Urinary bladder (tissue), 4 donors: Measurements from ENCODE around the gene VLDLR. TPM values are rescaled to one million over a fixed set of nuclear protein-coding genes. Genes with fewer than 3 reads are reported as not detected.

Experiments used
- DNase-seq: peaks from one replicate; pipeline ENCODE4 v3.0.0-alpha.2; 2015; ENCODE audit errors: extremely low spot score
- H3K27ac ChIP-seq: one replicate; pipeline ENCODE4 v1.5.1; 2013; ENCODE audit warnings: low read depth, mild to moderate bottlenecking, moderate library complexity
- H3K36me3 ChIP-seq: one replicate; pipeline ENCODE4 v1.6.1; 2013; ENCODE audit warnings: mild to moderate bottlenecking, moderate library complexity; ENCODE audit not compliant: insufficient read depth
- H3K4me1 ChIP-seq: one replicate; pipeline ENCODE4 v1.6.1; 2013; ENCODE audit warnings: mild to moderate bottlenecking, moderate library complexity; ENCODE audit not compliant: insufficient read depth
- H3K4me3 ChIP-seq: one replicate; pipeline ENCODE4 v1.5.1; 2013; ENCODE audit warnings: low read depth, low read length
- WGBS: extraction: QIAGEN DNeasy Blood & Tissue Kit; methylation state at CpG from one replicate; pipeline ENCODE4 v1.1.7; 2013; 5-methylcytosine and 5-hydroxymethylcytosine counted together
- polyA plus RNA-seq: library from polyadenylated mRNA; stranded (reverse); fragments of 200-250 nt; gene quantifications from one replicate; pipeline ENCODE4 v1.2.3, GENCODE V29; 2013
- total RNA-seq: library from RNA; depleted of rRNA; stranded (reverse); fragments of >200 nt; gene quantifications from one replicate; pipeline ENCODE4 v1.2.3, GENCODE V29; 2014
- donor health status: healthy with polysubstance abuse.
- donor health status: healthy.

Gene VLDLR
- total and polyA plus RNA-seq, 2 donors = 20.4 to 39.2 TPM

- no peak overlapping the region for H3K27ac ChIP-seq
- DNase-seq = no peak
- no peak overlapping the region for H3K4me3 ChIP-seq
- WGBS = 91% methylated on average over 7 of the region's 7 CpGs
- H3K36me3 ChIP-seq = no peaks in the 10 kb centered on the region
- no peaks in the 10 kb centered on the region for H3K4me1 ChIP-seq
These were observed 40.9 kb downstream of the VLDLR start for GRCh38 chr9:2662496-2662895.

- no peak overlapping the region for H3K27ac ChIP-seq
- WGBS = 44% methylated on average over 7 of the region's 7 CpGs
- no peaks in the 10 kb centered on the region for H3K4me1 ChIP-seq
- H3K36me3 ChIP-seq = no peaks in the 10 kb centered on the region
- DNase-seq = no peak
- H3K4me3 ChIP-seq = no peak overlapping the region
These were observed 42.0 kb downstream of the VLDLR start for GRCh38 chr9:2663461-2664173.

- no peaks in the 10 kb centered on the region for H3K4me1 ChIP-seq
- H3K36me3 ChIP-seq = no peaks in the 10 kb centered on the region
- no peak for DNase-seq
- H3K4me3 ChIP-seq = no peak overlapping the region
- peak overlapping the region; percentile 16 for H3K27ac ChIP-seq
- 59% methylated on average over 4 of the region's 4 CpGs for WGBS
These were observed 42.8 kb downstream of the VLDLR start for GRCh38 chr9:2664174-2665065.

GRCh38 chr9:2666569-2666968 lies 45.0 kb downstream of the VLDLR start:
- 93% methylated on average over 4 of the region's 4 CpGs for WGBS
- Histone ChIP-seq H3K4me1 (no peaks in the 10 kb centered on the region), H3K27ac (no peak overlapping the region), H3K36me3 (no peaks in the 10 kb centered on the region), H3K4me3 (no peak overlapping the region)
- no peak for DNase-seq

- 91% methylated on average over 1 of the region's 3 CpGs for WGBS
- H3K4me1 ChIP-seq = no peaks in the 10 kb centered on the region
- DNase-seq = no peak
- no peaks in the 10 kb centered on the region for H3K36me3 ChIP-seq
- no peak overlapping the region for H3K4me3 ChIP-seq
- no peak overlapping the region for H3K27ac ChIP-seq
These were observed 51.6 kb downstream of the VLDLR start for GRCh38 chr9:2673161-2673560.

- no peak for DNase-seq
- Histone ChIP-seq H3K4me1 (no peaks in the 10 kb centered on the region), H3K36me3 (no peaks in the 10 kb centered on the region), H3K27ac (no peak overlapping the region), H3K4me3 (no peak overlapping the region)
- WGBS = 53% methylated on average over 9 of the region's 9 CpGs
These were observed 52.7 kb downstream of the VLDLR start for GRCh38 chr9:2674141-2674824.

- Histone ChIP-seq H3K4me1 (no peaks in the 10 kb centered on the region), H3K36me3 (no peaks in the 10 kb centered on the region), H3K27ac (no peak overlapping the region), H3K4me3 (no peak overlapping the region)
- WGBS = 50% methylated on average over 1 of the region's 1 CpG
- no peak for DNase-seq
These were observed 54.2 kb downstream of the VLDLR start for GRCh38 chr9:2675834-2676233.

- WGBS = 60% methylated on average over 4 of the region's 4 CpGs
- DNase-seq = no peak
These were observed 54.9 kb downstream of the VLDLR start for GRCh38 chr9:2676466-2676865.

GRCh38 chr9:2677915-2678889 lies 56.6 kb downstream of the VLDLR start:
- no peak for DNase-seq
- H3K36me3 ChIP-seq = no peaks in the 10 kb centered on the region
- H3K4me3 ChIP-seq = no peak overlapping the region
- whole genome bisulfite sequencing = 36% methylated on average over 5 of the region's 5 CpGs
- no peaks in the 10 kb centered on the region for H3K4me1 ChIP-seq
- H3K27ac ChIP-seq = no peak overlapping the region

More at GRCh38 chr9:2676466-2676865, 54.9 kb downstream of the VLDLR start:
- H3K4me1 ChIP-seq = no peaks in the 10 kb centered on the region
- no peak overlapping the region for H3K4me3 ChIP-seq
- no peak overlapping the region for H3K27ac ChIP-seq
- H3K36me3 ChIP-seq = no peaks in the 10 kb centered on the region

GRCh38 chr9:2679011-2679410 lies 57.4 kb downstream of the VLDLR start:
- Histone ChIP-seq H3K4me3 (no peak overlapping the region), H3K36me3 (no peaks in the 10 kb centered on the region), H3K4me1 (no peaks in the 10 kb centered on the region), H3K27ac (no peak overlapping the region)
- 93% methylated on average over 2 of the region's 2 CpGs for WGBS
- no peak for DNase-seq

GRCh38 chr9:2681981-2682380 lies 60.4 kb downstream of the VLDLR start:
- no peaks in the 10 kb centered on the region for H3K4me1 ChIP-seq
- H3K27ac ChIP-seq = no peak overlapping the region
- no peak for DNase-seq
- no peak overlapping the region for H3K4me3 ChIP-seq
- H3K36me3 ChIP-seq = no peaks in the 10 kb centered on the region
- WGBS = 71% methylated on average over 1 of the region's 1 CpG

GRCh38 chr9:2686911-2687310 lies 65.3 kb downstream of the VLDLR start:
- no peak overlapping the region for H3K27ac ChIP-seq
- no peak for DNase-seq
- H3K4me3 ChIP-seq = no peak overlapping the region
- H3K4me1 ChIP-seq = no peaks in the 10 kb centered on the region
- H3K36me3 ChIP-seq = no peaks in the 10 kb centered on the region
- WGBS = 69% methylated on average over 4 of the region's 4 CpGs

- Histone ChIP-seq H3K27ac (no peak overlapping the region), H3K4me3 (no peak overlapping the region), H3K36me3 (no peaks in the 10 kb centered on the region), H3K4me1 (no peaks in the 10 kb centered on the region)
- no peak for DNase-seq
- WGBS = 82% methylated on average over 3 of the region's 3 CpGs
These were observed 67.0 kb downstream of the VLDLR start for GRCh38 chr9:2688636-2689035.
